Fibroblast of pulmonary artery (primary cell): Measurements from ENCODE around the gene SLIT1.

Source experiments
- DNase-seq: peaks from one replicate; pipeline ENCODE4 v3.0.0-alpha.2; 2010; ENCODE audit warnings: low read depth
- H3K4me3 ChIP-seq: replicated peaks from 2 replicates; pipeline ENCODE4 v1.5.1; 2011; ENCODE audit warnings: low read depth, mild to moderate bottlenecking, control low read depth, low read length, moderate library complexity
- TF ChIP-seq, protein P1 (sequence below): IDR thresholded peaks from 2 replicates; pipeline ENCODE4 v1.5.1; 2011; ENCODE audit warnings: mild to moderate bottlenecking, control low read depth, low read length, inconsistent platforms; ENCODE audit errors: missing control alignments

Gene SLIT1

DNA sequence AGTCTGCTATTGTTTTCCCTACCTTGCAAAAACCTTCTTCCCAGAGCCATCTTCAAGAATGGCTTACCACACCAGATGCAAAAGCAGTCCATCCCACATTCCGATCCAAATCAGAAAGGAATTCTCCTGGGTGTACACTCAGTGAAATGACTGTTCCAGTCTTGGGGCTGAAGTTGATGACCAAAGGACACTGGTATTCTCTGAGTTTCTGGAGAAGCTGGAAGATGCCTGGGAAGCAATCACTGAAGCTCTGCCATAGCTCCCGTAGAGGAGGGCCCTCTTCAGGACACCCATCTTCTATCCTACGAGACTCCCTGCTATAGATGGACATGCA lies 197.9 kb downstream of the SLIT1 start:
- TF ChIP-seq, protein P1, sequence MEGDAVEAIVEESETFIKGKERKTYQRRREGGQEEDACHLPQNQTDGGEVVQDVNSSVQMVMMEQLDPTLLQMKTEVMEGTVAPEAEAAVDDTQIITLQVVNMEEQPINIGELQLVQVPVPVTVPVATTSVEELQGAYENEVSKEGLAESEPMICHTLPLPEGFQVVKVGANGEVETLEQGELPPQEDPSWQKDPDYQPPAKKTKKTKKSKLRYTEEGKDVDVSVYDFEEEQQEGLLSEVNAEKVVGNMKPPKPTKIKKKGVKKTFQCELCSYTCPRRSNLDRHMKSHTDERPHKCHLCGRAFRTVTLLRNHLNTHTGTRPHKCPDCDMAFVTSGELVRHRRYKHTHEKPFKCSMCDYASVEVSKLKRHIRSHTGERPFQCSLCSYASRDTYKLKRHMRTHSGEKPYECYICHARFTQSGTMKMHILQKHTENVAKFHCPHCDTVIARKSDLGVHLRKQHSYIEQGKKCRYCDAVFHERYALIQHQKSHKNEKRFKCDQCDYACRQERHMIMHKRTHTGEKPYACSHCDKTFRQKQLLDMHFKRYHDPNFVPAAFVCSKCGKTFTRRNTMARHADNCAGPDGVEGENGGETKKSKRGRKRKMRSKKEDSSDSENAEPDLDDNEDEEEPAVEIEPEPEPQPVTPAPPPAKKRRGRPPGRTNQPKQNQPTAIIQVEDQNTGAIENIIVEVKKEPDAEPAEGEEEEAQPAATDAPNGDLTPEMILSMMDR: no peak
- DNase-seq: no peak
- no peak overlapping the region for H3K4me3 ChIP-seq

DNA sequence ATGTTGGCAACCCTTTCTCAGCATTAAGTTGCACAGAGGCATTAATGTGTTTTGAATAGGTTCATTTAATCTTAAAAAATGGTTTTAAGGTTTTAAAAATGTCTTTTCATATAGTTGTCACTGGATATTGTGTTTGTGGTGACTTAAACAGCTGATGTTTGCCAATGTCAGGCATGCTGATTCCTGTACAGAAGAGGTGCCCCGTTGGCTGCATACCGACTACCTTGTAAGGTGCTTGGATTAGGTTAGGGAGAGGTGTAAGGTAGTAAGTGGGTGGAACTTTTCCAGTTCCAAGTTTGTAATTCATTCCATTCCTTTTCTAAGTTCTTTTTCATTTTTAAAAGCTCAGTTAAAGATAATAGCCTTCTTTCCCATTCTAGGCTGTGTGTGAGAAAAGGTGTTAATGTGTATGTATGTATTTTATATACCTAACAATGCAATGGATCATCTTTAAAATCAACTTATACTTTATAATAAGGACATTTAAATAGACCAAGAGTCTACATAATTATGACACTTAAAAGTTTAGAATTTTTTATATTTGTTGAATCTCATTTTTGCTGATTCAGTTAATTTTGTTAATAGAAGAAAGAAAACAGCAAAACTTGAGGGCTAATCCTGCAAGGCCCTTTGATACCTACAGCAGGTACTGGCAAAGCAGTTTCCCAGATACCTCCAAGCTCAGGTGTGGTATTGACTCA lies 198.5 kb downstream of the SLIT1 start:
- no peak overlapping the region for H3K4me3 ChIP-seq
- no peak for DNase-seq
- TF ChIP-seq, protein P1: no peak

DNA sequence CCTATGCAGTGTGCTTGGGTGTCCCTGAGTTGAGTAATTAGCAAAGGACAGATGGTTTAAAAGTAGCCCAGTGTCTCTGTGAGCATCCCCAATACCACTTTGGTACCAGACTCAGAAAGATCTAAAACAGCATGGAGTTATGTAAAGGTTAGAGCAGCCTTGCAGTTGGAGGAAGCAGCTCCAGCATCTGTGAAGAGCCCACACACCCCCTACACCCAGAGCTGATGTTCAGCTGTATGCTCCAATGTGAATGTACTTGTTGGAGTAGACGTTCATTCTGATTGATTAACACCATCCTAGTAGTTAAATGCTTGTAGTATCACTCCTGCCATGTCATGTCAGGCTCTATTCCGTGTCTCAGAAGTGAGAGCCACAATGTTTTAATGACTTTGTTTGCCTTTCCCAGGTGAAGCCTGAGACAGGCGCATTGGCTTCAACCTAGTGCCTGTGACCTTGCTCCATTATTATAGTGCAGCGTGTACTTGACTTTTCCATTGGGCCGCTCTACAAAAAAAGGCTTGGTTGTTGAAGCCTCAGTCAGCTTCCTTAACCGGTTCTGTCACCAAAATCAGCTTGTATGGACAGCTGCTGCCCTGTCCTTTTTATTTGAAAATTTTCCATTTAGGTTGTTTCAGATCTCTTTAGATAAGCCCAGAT lies 199.4 kb downstream of the SLIT1 start:
- TF ChIP-seq, protein P1: no peak
- DNase-seq: no peak
- H3K4me3 ChIP-seq: no peak overlapping the region

DNA sequence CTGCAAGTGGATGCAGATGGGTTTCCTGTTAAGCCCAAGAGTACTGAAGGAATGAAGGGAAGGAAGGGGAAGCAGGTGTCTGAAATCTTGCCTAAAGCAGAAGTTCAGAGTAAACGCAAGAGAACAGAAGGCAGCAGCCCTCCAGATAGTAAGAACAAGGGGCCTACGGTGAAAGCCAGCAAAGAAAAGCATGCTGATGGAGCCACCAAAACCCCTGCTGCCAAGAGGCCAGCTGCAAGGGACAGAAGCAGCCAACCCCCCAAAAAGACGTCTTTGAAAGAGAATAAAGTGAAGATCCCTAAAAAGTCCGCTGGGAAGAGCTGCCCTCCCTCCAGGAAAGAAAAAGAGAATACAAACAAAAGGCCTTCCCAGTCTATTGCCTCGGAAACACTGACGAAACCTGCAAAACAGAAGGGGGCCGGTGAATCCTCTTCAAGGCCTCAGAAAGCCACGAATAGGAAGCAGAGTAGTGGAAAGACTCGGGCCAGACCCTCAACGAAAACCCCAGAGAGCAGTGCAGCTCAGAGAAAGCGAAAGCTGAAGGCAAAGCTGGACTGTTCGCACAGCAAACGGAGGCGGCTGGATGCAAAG lies 201.1 kb downstream of the SLIT1 start:
- DNase-seq: no peak
- TF ChIP-seq, protein P1: no peak
- H3K4me3 ChIP-seq: no peak overlapping the region

DNA sequence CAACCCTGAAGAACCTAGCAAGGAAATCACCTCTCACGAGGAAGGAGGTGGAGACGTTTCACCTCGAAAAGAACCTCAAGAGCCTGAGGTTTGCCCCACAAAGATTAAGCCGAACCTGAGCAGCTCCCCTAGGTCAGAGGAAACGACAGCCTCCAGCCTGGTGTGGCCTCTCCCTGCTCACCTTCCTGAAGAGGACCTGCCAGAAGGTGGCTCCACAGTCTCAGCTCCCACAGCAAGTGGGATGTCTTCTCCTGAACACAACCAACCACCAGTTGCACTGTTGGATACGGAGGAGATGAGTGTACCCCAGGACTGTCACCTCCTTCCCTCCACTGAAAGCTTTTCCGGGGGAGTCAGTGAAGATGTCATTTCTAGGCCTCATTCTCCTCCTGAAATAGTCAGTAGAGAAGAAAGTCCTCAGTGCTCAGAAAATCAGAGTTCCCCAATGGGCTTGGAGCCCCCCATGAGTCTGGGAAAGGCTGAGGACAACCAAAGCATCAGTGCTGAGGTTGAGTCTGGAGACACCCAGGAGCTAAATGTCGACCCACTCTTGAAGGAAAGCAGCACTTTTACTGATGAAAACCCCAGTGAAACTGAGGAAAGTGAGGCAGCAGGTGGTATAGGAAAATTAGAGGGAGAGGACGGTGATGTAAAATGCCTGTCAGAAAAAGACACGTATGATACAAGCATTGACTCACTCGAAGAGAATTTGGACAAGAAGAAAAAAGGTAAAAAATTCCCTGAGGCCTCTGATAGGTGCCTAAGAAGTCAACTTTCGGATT lies 203.4 kb downstream of the SLIT1 start:
- no peak overlapping the region for H3K4me3 ChIP-seq
- TF ChIP-seq, protein P1: no peak
- no peak for DNase-seq

DNA sequence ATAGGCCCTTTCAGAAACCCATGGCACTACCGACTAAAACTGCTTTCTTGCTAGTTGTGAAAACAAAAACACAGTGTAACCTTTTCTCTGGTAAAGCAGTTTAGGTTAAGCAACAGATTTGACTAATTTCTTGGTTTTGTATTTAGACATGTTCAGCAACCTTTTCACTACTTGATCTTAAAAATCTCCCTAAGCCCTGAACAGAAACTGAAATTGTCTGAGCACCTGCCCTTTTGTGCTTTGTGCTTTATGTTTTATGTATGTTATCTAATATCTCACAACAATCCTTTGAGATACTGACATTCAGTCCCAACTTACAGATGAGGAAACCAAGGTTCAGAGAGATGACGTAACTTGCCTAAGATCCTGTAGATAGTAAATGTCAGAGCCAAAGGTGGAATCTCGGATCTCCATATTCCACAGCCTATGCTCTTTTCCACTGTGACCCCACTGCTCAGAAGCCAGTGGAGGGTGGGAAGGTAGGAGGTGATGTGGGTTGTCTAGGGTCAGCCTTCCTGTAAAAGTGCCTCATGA lies 207.1 kb downstream of the SLIT1 start:
- TF ChIP-seq, protein P1: no peak
- no peak for DNase-seq
- H3K4me3 ChIP-seq: no peak overlapping the region
